Activated CD4-positive, alpha-beta T cell treated with anti-CD3 and anti-CD28 coated beads for 36 hours (primary cell): ENCODE measurements around the gene PHF13. TPM values are rescaled to one million over a fixed set of nuclear protein-coding genes. Genes with fewer than 3 reads are reported as not detected.
A peak's percentile ranks its signal among the peaks of the same experiment; 100 is the strongest.

Experiments
- ATAC-seq: fragments of 200-7000 bp; cut with Tn5 transposase; one replicate; pipeline ENCODE4 v1.10.0; 2021; ENCODE audit warnings: mild to moderate bottlenecking, moderate library complexity
- CTCF ChIA-PET: fragments of 350-600 bp; sonication (Branson Sonifier 250); formaldehyde crosslinking; loops from one replicate; lab custom pipeline; 2021; ENCODE audit warnings: antibody characterized with exemption; lab: Charles Lee
- POLR2A ChIA-PET: fragments of 350-600 bp; sonication (Branson Sonifier 250); formaldehyde crosslinking; loops from one replicate; lab custom pipeline; 2021; ENCODE audit warnings: antibody characterized with exemption, inconsistent platforms; lab: Charles Lee
- DNase-seq: peaks from one replicate; pipeline ENCODE4 v3.0.0-alpha.2; 2020
- H3K27ac Mint-ChIP-seq: one replicate; pipeline ENCODE4 v1.8.0; 2021; ENCODE audit warnings: mixed read lengths
- H3K27me3 Mint-ChIP-seq: one replicate; pipeline ENCODE4 v1.8.0; 2021; ENCODE audit warnings: mixed read lengths
- H3K36me3 Mint-ChIP-seq: one replicate; pipeline ENCODE4 v1.8.0; 2021; ENCODE audit warnings: low read depth, mixed read lengths
- H3K4me1 Mint-ChIP-seq: one replicate; pipeline ENCODE4 v1.8.0; 2021; ENCODE audit warnings: mixed read lengths
- H3K4me3 Mint-ChIP-seq: one replicate; pipeline ENCODE4 v1.8.0; 2021; ENCODE audit warnings: mild to moderate bottlenecking, moderate library complexity, mixed read lengths
- H3K9me3 Mint-ChIP-seq: one replicate; pipeline ENCODE4 v1.8.0; 2021; ENCODE audit warnings: low read depth, mixed read lengths
- intact Hi-C, 2 experiments: fragments of 100-400 bp; cut with DNase I in 1 of 2; cut with micrococcal nuclease in 1 of 2; formaldehyde crosslinking; loops; one replicate each; pipeline versions ENCODE4 v1.14.2 to v1.15.1; 2022 to 2024; cut with DNase I, micrococcal nuclease
- total RNA-seq, 2 experiments: library from RNA; stranded (reverse); gene quantifications; one replicate each; pipeline ENCODE4 v1.2.3, GENCODE V29; 2021

PHF13 gene
- total RNA-seq, 2 experiments from 2014 or later = 13.2 to 13.6 TPM

GRCh38 chr1:6601923-6602668 is 11.4 kb upstream of the PHF13 start:
- ATAC-seq (peak; percentile 25), DNase-seq (peak; percentile 60)
- peak overlapping the region; percentile 94 for H3K27ac Mint-ChIP-seq
- peaks cover 35% of the 10 kb centered on the region for H3K4me1 Mint-ChIP-seq
- peaks cover 23% of the 10 kb centered on the region for H3K36me3 Mint-ChIP-seq
- intact Hi-C loops = loop anchor here (1.0 to 10.0 kb wide), 16 partner anchors 11 to 1363 kb away; partner anchors contain the start of genes CAMTA1 (in 2 of the 2), NOL9 (in 2 of the 2), DNAJC11 (in 1 of the 2) and ICMT (in 1 of the 2)
- no peaks in the 10 kb centered on the region for H3K9me3 Mint-ChIP-seq
- CTCF ChIA-PET = interaction anchor here (0.6 to 3.6 kb wide), 5 partner anchors 12 to 48 kb away, joined by 3 to 14 read pairs (median 3); partner anchors contain the start of genes NOL9, PHF13 and ZBTB48
- H3K27me3 Mint-ChIP-seq = no peaks in the 10 kb centered on the region
- POLR2A ChIA-PET = interaction anchor here (0.6 to 1.6 kb wide), 5 partner anchors 10 to 208 kb away, joined by 3 to 6 read pairs (median 4); partner anchors contain the start of genes ACOT7 and PHF13
- H3K4me3 Mint-ChIP-seq = peak overlapping the region; percentile 97

DNA sequence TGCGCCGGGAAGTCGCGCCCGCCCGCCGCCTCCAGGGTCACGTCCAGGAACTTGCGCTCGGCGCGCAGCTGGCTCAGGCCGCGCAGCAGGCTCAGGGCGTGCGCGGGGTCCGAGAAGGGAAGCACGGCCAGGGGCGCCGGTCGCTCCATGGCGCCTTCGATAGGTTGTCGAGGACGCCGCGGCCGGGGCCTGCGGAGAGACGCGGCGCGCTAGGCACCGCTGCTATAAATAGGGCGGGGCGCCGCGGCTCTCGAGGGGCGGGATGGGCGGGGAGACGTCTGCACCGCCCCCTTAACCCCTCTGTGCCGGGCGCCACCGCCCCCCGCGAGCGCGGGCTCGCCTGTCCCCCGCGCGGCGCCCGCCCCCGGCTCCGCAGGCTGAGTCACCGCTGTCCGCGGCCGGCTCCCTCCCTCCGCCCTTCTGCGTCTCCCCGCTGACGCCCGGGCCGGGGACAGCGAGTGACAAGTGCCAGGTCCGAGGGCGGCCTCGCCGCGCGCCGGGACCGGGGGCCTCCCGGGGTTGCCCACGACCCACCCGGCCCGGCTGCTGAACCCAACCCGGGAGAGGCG is 10.8 kb upstream of the PHF13 start, which contains the start of gene KLHL21:
TSS of gene KLHL21 (minus strand) at position 201 of the 569 bp plus-strand sequence. CDS start at position 149, 52 bp downstream.
- Mint-ChIP-seq H3K36me3 (peaks cover 17% of the 10 kb centered on the region), H3K4me1 (peaks cover 30% of the 10 kb centered on the region), H3K9me3 (no peaks in the 10 kb centered on the region), H3K27ac (peak within 1 kb of the TSS; percentile 95), H3K4me3 (peak within 1 kb of the TSS; percentile 97), H3K27me3 (no peaks in the 10 kb centered on the region)
- POLR2A ChIA-PET = interaction anchor here (0.7 to 1.6 kb wide), 4 partner anchors 9 to 209 kb away, joined by 3 to 6 read pairs (median 4); partner anchors contain the start of genes ACOT7 and PHF13
- intact Hi-C loops = loop anchor here (1.0 to 10.0 kb wide), 14 partner anchors 11 to 1362 kb away; partner anchors contain the start of genes CAMTA1 (in 2 of the 2), ACOT7 (in 1 of the 2), DNAJC11 (in 1 of the 2) and ICMT (in 1 of the 2)
- CTCF ChIA-PET = interaction anchor here (1.4 kb wide), 2 partner anchors 10 to 43 kb away, joined by 6 to 11 read pairs; no protein-coding TSS in a partner anchor
- peak; percentile 93 for DNase-seq
- ATAC-seq = peak; percentile 45

DNA sequence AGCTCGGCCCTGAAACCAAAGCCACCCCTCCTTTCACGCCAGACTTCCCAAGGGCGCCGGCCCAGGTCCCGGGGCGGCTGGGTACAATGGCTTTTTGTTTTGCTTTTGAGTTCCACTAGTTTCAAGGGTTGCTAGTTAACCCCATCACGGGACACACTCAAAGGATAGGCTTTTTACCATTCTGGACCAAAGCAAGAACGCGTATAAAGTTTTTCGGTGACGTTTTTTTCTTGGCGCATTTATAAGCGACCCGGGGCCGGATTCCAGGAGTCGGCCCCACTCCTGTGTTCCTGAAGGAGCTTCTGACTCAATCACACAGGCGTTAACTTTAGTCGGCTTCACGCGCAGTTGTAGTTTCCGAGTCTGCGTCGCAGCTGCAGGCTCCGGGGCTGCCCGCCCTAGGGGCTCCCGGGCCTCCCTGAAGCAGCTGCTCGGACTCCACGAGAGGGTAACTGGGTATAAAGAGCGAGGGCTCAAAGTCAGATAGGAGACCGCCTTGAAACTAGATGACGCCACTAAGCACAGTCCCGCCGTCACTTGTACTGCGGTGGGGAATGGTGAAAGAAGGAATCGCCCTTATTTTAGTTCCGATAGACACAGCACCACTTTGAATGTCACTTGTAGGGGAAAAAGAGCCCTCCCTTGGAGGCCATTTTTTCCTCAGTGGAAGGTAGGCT is 10.2 kb upstream of the PHF13 start:
- peak; percentile 21 for ATAC-seq

GRCh38 chr1:6603915-6604558 is 9.5 kb upstream of the PHF13 start:
- H3K4me3 Mint-ChIP-seq = peak overlapping the region; percentile 70
- H3K4me1 Mint-ChIP-seq = peaks cover 21% of the 10 kb centered on the region
- H3K9me3 Mint-ChIP-seq = no peaks in the 10 kb centered on the region
- intact Hi-C loops = loop anchor here (1.0 to 10.0 kb wide), 12 partner anchors 9 to 1361 kb away; partner anchors contain the start of genes ACOT7 (in 1 of the 2), CAMTA1 (in 1 of the 2), ICMT (in 1 of the 2) and NOL9 (in 1 of the 2)
- H3K27me3 Mint-ChIP-seq = no peaks in the 10 kb centered on the region
- ChIA-PET POLR2A (interaction anchor here (0.6 to 1.2 kb wide), 4 partner anchors 8 to 21 kb away, joined by 3 to 6 read pairs (median 4); partner anchors contain the start of gene THAP3), CTCF (interaction anchor here (0.7 to 1.4 kb wide), 4 partner anchors 8 to 115 kb away, joined by 3 to 11 read pairs (median 4); no protein-coding TSS in a partner anchor)
- peak overlapping the region; percentile 95 for H3K27ac Mint-ChIP-seq
- H3K36me3 Mint-ChIP-seq = peaks cover 14% of the 10 kb centered on the region
- no peak for ATAC-seq
- DNase-seq = peak; percentile 48

More for the DNA sequence above, 10.2 kb upstream of the PHF13 start:
- Mint-ChIP-seq H3K9me3 (no peaks in the 10 kb centered on the region), H3K4me3 (peak overlapping the region; percentile 70), H3K27ac (peak overlapping the region; percentile 95), H3K36me3 (peaks cover 14% of the 10 kb centered on the region), H3K4me1 (peaks cover 27% of the 10 kb centered on the region), H3K27me3 (no peaks in the 10 kb centered on the region)
- intact Hi-C loops = loop anchor here (1.0 to 10.0 kb wide), 12 partner anchors 10 to 1361 kb away; partner anchors contain the start of genes ACOT7 (in 1 of the 2), CAMTA1 (in 1 of the 2), ICMT (in 1 of the 2) and NOL9 (in 1 of the 2)
- ChIA-PET POLR2A (interaction anchor here (0.6 to 1.2 kb wide), 4 partner anchors 9 to 21 kb away, joined by 3 to 6 read pairs (median 4); partner anchors contain the start of gene THAP3), CTCF (interaction anchor here (1.2 to 1.4 kb wide), 2 partner anchors 9 to 13 kb away, joined by 3 to 11 read pairs; no protein-coding TSS in a partner anchor)
- DNase-seq = peak; percentile 73

DNA sequence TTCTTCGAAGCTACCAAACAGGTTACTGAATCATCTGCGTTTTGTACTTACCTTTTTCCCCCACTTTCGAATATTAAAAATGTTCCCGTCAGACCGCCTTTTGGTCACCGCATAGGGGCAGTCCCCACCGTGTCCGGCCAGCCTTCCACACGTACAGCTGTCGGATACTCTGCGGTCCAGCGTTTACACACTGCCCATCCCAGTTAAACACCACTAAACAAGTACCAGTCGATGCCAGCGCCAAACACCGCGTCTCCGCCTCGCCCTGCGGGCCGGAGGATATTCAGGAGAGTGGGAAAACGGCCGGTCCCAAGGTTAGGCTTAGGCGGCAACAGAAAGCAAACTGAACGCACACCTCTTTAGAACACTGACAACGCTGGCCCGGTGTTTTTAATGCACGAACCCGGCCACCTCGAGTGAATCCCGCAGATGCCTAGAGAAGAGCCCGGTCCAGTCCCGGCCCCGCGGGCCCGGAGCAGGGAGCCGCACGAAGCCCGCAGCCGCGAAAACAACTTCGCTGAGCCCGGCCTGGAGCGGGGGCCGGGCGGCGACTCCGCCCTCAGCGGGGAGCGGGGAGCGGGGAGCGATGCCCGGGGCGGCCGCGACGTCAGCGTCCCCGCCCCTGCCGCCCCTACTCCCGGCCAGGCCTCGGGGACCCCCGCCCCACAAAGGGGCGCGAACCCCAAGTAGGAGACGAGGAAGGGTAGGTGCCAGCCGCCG is 730 bp upstream of the PHF13 start:
- intact Hi-C loops = loop anchor here (1.0 kb wide), 9 partner anchors 10 to 414 kb away; partner anchors contain the start of genes CAMTA1 (in 1 of the 2), DNAJC11 (in 1 of the 2), NOL9 (in 1 of the 2) and RPL22 (in 1 of the 2)
- ChIA-PET CTCF (interaction anchor here (1.7 kb wide), 1 partner anchor 9 kb away, joined by 11 read pairs; no protein-coding TSS in a partner anchor), POLR2A (interaction anchor here (0.8 to 1.2 kb wide), 4 partner anchors 9 to 12 kb away, joined by 3 to 6 read pairs (median 4); partner anchors contain the start of gene KLHL21)
- no peaks in the 10 kb centered on the region for H3K9me3 Mint-ChIP-seq
- peaks cover 5% of the 10 kb centered on the region for H3K36me3 Mint-ChIP-seq
- H3K4me1 Mint-ChIP-seq = peaks cover 20% of the 10 kb centered on the region
- DNase-seq (no peak), ATAC-seq (peak; percentile 40)
- peak overlapping the region; percentile 80 for H3K4me3 Mint-ChIP-seq
- H3K27ac Mint-ChIP-seq = peak overlapping the region; percentile 87
- no peaks in the 10 kb centered on the region for H3K27me3 Mint-ChIP-seq

DNA sequence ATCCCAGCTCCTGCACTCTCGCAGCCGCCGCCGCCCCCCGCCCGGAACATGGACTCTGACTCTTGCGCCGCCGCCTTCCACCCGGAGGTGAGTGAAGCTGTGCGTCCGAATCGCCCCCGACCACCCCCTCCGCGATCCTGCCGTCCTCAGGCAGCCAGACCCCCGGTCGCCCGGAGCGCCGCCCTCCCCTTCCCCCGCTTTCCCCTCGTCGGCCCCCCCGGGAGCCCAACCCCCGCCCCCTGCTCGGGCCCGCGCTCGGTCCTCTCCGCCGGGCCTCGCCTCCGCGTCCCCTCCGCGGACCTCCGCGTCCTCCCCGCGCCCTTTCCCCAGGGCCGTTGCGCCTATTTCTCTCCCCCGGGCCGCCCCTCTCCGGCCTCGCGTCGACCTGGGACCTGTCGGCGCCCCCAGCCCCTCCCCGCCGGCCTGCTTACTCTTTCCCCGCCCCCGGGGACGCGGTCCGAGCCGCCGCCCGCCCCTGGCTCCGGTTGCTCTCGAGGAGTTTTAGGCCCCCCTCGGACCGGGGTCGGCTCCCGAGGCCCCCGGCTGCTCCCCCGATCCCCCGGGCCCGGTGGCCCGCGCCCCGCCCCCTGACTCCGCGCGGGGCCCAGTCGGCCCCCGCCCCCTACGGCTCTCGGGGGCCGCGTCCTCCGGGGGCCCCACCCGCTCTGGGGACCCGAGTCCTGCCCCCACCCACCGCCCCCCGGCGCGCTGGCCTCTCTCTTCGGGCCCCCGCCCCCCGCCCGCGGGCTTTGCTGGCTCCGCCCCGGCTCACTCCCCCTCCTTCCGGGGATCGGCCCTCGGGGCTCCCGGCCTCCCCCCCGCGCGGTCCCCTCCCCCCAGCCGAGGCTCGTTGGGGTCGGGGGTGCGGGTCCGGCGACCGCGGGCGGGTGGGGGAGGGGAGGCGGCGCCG is 743 bp downstream of the PHF13 start:
- no peak for ATAC-seq
- Mint-ChIP-seq H3K4me1 (peaks cover 20% of the 10 kb centered on the region), H3K27me3 (no peaks in the 10 kb centered on the region), H3K27ac (no peak overlapping the region), H3K36me3 (peaks cover 6% of the 10 kb centered on the region), H3K4me3 (peak overlapping the region; percentile 80), H3K9me3 (no peaks in the 10 kb centered on the region)
- ChIA-PET CTCF (interaction anchor here (1.1 kb wide), 1 partner anchor 12 kb away, joined by 3 read pairs; no protein-coding TSS in a partner anchor), POLR2A (interaction anchor here (0.8 to 1.2 kb wide), 2 partner anchors 10 to 13 kb away, joined by 4 to 6 read pairs; no protein-coding TSS in a partner anchor)
- intact Hi-C loops = no loop called here
- peak; percentile 75 for DNase-seq

DNA sequence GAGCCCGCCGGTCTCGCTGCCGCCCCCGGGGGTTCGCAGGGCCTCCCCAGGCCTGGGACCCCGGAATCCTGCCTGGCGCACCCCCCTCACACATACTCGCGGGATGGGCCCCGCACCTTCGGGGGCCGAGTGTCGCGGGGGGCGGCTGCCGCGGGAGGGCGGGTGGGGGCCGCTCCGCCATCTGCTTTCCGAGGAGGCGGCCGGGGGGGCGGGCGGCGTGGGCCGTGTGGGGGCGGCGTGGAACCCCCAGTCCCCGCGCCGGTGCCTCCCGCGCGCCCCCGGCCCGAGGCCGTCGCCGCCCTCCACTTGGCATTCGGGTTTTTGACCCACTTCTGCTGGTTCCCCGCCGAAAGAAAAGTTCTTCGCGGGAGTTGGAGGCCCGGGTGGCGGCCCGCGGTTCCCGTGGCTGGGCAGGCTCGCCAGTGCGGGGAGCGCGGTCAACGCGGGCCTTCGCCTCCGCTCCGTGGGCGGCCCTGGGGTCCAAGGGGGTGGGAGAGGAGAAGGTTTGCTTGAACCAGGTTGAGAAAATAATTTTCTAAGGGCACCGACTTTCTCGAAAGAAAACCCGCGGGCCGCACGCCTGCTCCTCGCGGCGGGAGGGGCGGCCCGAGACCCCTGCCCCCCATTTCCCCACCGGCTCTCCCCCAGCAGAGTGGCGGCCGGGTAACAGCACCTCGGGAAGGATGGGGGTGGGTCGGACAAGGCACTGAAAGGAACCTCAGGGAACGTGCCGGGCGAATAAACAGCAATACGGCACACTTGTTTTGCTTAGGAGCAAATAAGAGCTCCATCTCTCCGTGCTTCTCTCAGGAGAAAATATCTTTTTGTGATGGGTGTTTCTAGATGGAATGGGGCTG is 1.6 kb downstream of the PHF13 start:
- peak overlapping the region; percentile 83 for H3K27ac Mint-ChIP-seq
- no peaks in the 10 kb centered on the region for H3K9me3 Mint-ChIP-seq

DNA sequence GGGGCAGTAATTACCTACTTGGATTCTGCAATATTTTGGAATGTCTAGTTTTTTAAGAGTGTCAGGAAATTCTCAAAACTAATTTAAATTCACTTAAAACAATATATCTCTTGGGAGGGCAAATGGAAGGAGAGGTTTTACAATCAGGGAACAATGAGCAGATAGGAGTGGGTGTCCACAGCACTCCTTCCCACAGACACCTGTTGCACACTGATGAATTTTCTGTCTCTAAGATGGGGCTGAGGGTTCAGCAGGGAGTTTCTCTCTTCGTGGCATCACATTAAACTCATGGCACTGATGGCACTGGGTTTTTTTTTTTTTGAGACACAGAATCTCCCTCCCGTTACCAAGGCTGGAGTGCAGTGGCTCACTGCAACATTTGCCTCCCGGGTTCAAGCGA is 5.5 kb downstream of the PHF13 start:
- Mint-ChIP-seq H3K4me3 (no peak overlapping the region), H3K27me3 (no peaks in the 10 kb centered on the region), H3K27ac (no peak overlapping the region), H3K4me1 (peaks cover 12% of the 10 kb centered on the region), H3K36me3 (peaks cover 37% of the 10 kb centered on the region), H3K9me3 (no peaks in the 10 kb centered on the region)
- POLR2A ChIA-PET = interaction anchor here (0.7 kb wide), 2 partner anchors 8 to 39 kb away, joined by 3 to 5 read pairs; partner anchors contain the start of gene ZBTB48
- intact Hi-C loops = no loop called here
- ATAC-seq = no peak
- CTCF ChIA-PET = no interaction called here
- no peak for DNase-seq

More for the DNA sequence above, 1.6 kb downstream of the PHF13 start:
- DNase-seq = peak; percentile 23
- CTCF ChIA-PET = interaction anchor here (0.6 to 1.3 kb wide), 4 partner anchors 11 to 150 kb away, joined by 3 to 4 read pairs (median 3); partner anchors contain the start of gene ZBTB48
- POLR2A ChIA-PET = interaction anchor here (0.6 kb wide), 1 partner anchor 34 kb away, joined by 5 read pairs; no protein-coding TSS in a partner anchor
- Mint-ChIP-seq H3K4me1 (peaks cover 20% of the 10 kb centered on the region), H3K36me3 (peaks cover 14% of the 10 kb centered on the region), H3K4me3 (peak overlapping the region; percentile 66), H3K27me3 (no peaks in the 10 kb centered on the region)
- intact Hi-C loops = no loop called here
- no peak for ATAC-seq
